ENCODE results near the gene TLK1. TPM values are rescaled to one million over a fixed set of nuclear protein-coding genes. Genes with fewer than 3 reads are reported as not detected.
"Not testable (repeated sequence)": the region's sequence is repeated elsewhere in the genome, so short reads cannot be mapped to it uniquely, and the experiment has no call there.

Gene TLK1
- total RNA-seq, 2 experiments from 2014 or later, result 74.9 to 79.5 TPM

DNA sequence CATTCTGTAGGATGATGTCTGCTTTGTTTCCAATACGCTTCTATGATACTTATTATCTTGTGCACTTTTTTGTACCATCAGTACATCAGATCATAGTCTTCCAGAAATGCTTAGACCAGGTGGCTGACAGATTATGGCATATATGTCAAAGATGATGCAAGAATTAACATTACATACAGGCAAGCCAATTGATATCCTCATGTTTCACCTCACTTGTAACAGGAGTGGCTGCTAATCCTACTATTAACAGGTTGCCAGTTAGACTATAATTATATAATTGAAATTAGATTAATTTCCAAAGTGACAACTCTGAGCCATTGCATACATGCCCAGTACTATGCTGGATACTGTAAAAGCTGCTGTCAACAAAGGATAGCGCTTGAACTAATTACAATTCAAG, 77.2 kb downstream of the TLK1 start:
- CTCF ChIA-PET, result interaction anchor here (0.5 kb wide), 1 partner anchor 17 kb away, joined by 3 read pairs; no protein-coding TSS in a partner anchor
- H3K27ac Mint-ChIP-seq, result no peak overlapping the region
- H3K4me1 Mint-ChIP-seq, result peaks cover 32% of the 10 kb centered on the region
- H3K36me3 Mint-ChIP-seq (ENCODE audit: low read depth), result peaks cover 23% of the 10 kb centered on the region
- no peaks in the 10 kb centered on the region for H3K27me3 Mint-ChIP-seq
- no peaks in the 10 kb centered on the region for H3K9me3 Mint-ChIP-seq
- POLR2A ChIA-PET, result no interaction called here
- no peak for DNase-seq
- no peak overlapping the region for H3K4me3 Mint-ChIP-seq

DNA sequence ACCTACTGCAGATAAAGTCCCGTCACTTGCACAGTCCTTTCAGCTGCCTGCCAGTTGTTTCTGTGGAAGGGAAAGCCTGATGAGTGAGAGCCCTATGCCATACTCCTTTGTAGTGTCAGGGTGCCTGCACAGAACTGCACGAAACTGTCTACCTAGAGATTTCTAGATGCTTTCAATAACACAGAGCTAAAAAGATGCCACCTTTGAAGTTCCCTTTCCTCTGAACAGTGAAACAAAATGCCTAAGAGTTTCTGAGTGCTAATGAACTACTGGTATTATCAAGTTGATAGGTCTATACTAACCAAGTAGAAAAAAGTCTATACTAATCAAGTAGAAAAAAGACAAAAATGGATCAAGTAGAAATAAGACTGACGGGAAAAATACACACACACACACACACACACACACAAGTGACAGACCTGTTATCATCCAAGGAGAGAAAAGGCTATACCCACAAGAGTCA, 79.0 kb downstream of the TLK1 start:
- Mint-ChIP-seq H3K9me3 (peaks cover 2% of the 10 kb centered on the region), H3K27me3 (no peaks in the 10 kb centered on the region), H3K36me3 (ENCODE audit: low read depth) (peaks cover 37% of the 10 kb centered on the region), H3K4me1 (peaks cover 32% of the 10 kb centered on the region), H3K4me3 (no peak overlapping the region), H3K27ac (no peak overlapping the region)
- ChIA-PET POLR2A (no interaction called here), CTCF (interaction anchor here (0.8 kb wide), 1 partner anchor 17 kb away, joined by 3 read pairs; no protein-coding TSS in a partner anchor)
- no peak for DNase-seq

DNA sequence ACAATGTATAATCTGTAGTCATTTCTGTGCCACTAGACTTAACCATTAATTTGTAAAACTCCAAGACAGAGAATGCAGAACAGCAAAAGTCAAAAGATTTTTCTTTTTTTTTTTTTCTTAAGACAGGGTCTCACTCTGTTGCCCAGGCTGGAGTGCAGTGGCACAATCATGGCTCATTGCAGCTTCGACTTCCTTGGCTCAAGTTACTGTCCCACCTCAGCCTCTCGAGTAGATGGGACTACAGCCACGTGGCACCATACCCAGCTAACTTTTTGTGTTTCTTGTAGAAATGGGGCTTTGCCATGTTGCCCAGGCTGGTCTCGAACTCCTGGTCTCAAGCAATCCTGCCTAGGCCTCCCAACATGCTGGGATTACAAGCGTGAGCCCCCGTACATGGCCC, 80.1 kb downstream of the TLK1 start:
- no peak for DNase-seq
- H3K36me3 Mint-ChIP-seq (ENCODE audit: low read depth), result peaks cover 44% of the 10 kb centered on the region
- peaks cover 4% of the 10 kb centered on the region for H3K9me3 Mint-ChIP-seq
- CTCF ChIA-PET, result no interaction called here
- no peak overlapping the region for H3K4me3 Mint-ChIP-seq
- no peak overlapping the region for H3K27ac Mint-ChIP-seq
- H3K4me1 Mint-ChIP-seq, result peaks cover 31% of the 10 kb centered on the region
- POLR2A ChIA-PET, result interaction anchor here (0.6 kb wide), 1 partner anchor 83 kb away, joined by 3 read pairs; no protein-coding TSS in a partner anchor
- no peaks in the 10 kb centered on the region for H3K27me3 Mint-ChIP-seq

DNA sequence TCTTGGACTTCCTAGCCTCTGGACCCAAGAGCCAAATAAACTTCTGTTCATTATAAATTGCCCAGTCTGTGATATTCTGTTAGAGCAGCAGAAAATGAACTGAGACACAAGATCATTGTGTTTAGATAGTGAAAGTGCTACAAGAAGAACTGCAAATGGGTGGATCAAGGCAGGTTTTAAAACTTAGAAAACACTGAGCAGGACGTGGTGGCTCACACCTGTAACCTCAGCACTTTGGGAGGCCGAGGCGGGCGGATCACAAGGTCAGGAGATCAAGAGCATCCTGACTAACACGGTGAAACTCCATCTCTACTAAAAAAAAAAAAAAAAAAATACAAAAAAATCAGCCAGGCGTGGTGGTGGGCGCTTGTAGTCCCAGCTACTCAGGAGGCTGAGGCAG, 84.3 kb downstream of the TLK1 start:
- H3K27ac Mint-ChIP-seq, DNase-seq, H3K27me3 Mint-ChIP-seq, H3K9me3 Mint-ChIP-seq, H3K4me3 Mint-ChIP-seq, POLR2A ChIA-PET: not testable (repeated sequence)
- H3K36me3 Mint-ChIP-seq (ENCODE audit: low read depth), result peaks cover 51% of the 10 kb centered on the region
- CTCF ChIA-PET, result interaction anchor here (2.6 kb wide), 1 partner anchor 11 kb away, joined by 9 read pairs; no protein-coding TSS in a partner anchor
- H3K4me1 Mint-ChIP-seq, result peaks cover 13% of the 10 kb centered on the region

DNA sequence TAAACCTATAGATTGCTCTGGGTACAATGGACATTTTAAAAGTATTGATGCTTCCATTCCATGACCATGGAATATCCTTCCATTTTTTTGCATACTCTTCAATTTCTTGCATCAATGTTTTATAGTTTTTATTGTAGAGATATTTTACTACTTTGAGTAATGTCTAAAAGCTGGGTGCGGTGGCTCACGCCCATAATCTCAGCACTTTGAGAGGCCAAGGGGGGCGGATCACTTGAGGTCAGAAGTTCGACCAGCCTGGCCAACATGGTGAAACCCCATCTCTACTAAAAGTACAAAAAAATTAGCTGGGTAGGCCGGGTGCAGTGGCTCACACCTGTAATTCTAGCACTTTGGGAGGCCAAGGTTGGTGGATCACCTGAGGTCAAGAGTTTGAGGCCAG, 88.5 kb downstream of the TLK1 start:
- H3K4me1 Mint-ChIP-seq, result peaks cover 9% of the 10 kb centered on the region
- no peak overlapping the region for H3K27ac Mint-ChIP-seq
- H3K9me3 Mint-ChIP-seq, result peaks cover 7% of the 10 kb centered on the region
- DNase-seq, result no peak
- peaks cover 47% of the 10 kb centered on the region for H3K36me3 Mint-ChIP-seq (ENCODE audit: low read depth)
- POLR2A ChIA-PET, result no interaction called here
- CTCF ChIA-PET, result interaction anchor here (3.2 kb wide), 1 partner anchor 15 kb away, joined by 11 read pairs; no protein-coding TSS in a partner anchor
- H3K27me3 Mint-ChIP-seq, result no peaks in the 10 kb centered on the region
- H3K4me3 Mint-ChIP-seq, result no peak overlapping the region

DNA sequence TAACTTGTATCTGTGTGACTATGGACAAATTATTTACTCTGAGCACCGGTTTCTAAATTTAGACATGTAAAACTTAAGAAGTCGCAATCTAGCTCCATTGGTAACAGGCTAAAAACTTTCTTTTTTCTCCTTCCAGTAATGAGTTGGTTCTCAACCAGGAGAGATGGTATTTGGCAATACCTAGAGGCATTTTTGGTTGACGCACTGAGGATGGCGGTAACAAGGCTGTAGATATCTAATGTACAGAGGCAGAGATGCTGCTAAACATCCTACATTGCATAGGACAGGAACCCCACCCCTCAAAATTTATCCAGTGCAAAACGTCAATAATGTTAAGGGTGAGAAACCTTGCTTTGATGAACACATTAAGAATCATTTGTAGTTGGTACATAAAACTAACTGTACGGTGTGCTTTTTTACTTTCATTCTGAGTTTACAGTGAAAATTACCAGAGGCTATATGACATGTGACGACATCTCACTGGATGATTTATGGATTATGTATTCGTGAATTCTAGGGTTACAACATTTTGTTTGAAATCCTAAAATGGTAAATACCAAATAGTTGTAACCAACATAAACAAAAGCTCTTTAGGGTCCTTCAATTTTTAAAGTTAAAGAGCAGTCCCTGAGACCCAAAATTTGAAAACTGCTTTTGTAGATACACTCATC, 91.3 kb downstream of the TLK1 start:
- CTCF ChIA-PET, result interaction anchor here (3.2 kb wide), 1 partner anchor 18 kb away, joined by 11 read pairs; no protein-coding TSS in a partner anchor
- no peak overlapping the region for H3K27ac Mint-ChIP-seq
- H3K9me3 Mint-ChIP-seq, result peaks cover 4% of the 10 kb centered on the region
- H3K27me3 Mint-ChIP-seq, result no peaks in the 10 kb centered on the region
- no peak for DNase-seq
- POLR2A ChIA-PET, result no interaction called here
- no peak overlapping the region for H3K4me3 Mint-ChIP-seq
- no peaks in the 10 kb centered on the region for H3K4me1 Mint-ChIP-seq
- peaks cover 33% of the 10 kb centered on the region for H3K36me3 Mint-ChIP-seq (ENCODE audit: low read depth)

DNA sequence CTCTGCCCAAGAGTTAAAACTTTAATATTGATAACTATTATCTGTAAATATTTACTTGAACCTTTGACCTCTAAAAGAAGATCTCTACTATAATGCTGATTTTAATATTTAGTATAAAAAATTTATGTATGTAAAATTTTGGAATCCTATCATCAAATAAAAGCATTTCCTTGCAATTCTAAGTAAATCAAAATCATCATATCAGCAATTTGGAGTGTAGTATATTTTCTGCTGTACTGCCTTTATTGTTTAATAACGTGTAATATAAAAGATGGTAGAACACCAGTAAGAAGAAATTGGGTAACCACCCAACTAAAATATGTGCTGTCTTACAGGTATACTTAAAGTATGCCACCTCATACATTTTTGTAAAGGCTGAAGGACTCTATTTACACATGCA, 94.6 kb downstream of the TLK1 start:
- ChIA-PET CTCF (no interaction called here), POLR2A (no interaction called here)
- Mint-ChIP-seq H3K9me3 (peaks cover 4% of the 10 kb centered on the region), H3K27me3 (no peaks in the 10 kb centered on the region), H3K27ac (no peak overlapping the region), H3K4me1 (no peaks in the 10 kb centered on the region), H3K36me3 (ENCODE audit: low read depth) (peaks cover 22% of the 10 kb centered on the region), H3K4me3 (no peak overlapping the region)
- no peak for DNase-seq

DNA sequence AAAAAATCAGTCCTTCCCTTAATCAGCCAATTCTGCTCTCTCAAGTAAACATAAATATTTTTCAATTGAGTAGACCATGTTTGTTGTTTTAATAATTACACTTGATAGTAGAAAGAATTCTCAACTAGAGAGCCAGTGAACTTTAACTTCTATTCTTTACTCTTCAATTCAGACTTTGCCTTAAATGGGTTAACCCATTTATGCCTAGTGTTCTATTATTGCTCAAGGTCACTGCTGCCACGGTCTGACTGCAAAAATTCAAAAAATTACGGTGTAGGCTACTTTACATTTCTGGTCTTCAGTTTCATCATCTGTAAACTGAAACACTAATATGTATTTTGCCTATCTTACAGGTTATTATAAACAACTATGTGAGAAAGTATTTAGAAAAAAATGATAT, 103.1 kb downstream of the TLK1 start:
- H3K9me3 Mint-ChIP-seq, result no peaks in the 10 kb centered on the region
- CTCF ChIA-PET, result interaction anchor here (1.2 kb wide), 1 partner anchor 29 kb away, joined by 6 read pairs; no protein-coding TSS in a partner anchor
- H3K27ac Mint-ChIP-seq, result no peak overlapping the region
- H3K4me3 Mint-ChIP-seq, result no peak overlapping the region
- H3K27me3 Mint-ChIP-seq, result no peaks in the 10 kb centered on the region
- POLR2A ChIA-PET, result no interaction called here
- DNase-seq, result no peak
- peaks cover 59% of the 10 kb centered on the region for H3K36me3 Mint-ChIP-seq (ENCODE audit: low read depth)
- H3K4me1 Mint-ChIP-seq, result no peaks in the 10 kb centered on the region

DNA sequence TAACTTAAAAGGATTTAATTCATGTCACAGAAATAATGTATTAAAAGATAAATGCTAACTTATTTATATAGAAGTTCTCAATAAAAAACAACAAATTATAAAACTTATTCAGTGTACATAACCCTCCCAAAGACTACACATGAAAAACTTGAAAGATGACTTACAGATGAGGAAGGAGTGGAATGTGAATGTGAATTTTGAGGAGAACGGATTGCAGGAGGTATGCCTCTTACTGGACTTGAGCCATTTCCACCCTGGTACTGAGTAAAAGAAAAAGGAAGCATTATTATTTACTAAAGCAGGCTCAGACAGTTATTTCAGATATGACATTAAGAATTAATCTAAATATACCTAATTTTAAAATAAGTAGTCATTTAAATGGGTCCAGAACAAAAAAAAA, 104.4 kb downstream of the TLK1 start:
- H3K4me1 Mint-ChIP-seq, result no peaks in the 10 kb centered on the region
- POLR2A ChIA-PET, result no interaction called here

DNA sequence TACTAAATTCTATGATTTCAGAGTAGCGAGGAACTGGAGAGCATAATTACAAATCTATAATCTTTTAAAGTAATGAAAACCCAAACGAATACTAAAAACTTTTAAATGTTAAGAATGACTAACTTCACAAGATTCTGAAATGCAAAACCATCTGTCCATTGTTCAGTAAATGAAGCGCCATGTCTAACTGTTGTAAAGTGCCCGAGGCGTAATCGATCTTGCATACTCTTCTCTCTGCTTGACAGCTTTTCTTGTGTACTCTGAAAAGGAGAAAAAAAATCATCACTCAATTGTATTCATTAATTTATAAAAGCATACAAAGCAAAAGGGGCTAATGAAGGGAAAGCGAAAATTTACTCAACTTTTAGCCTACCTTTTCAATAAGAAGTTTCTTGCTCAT, 111.0 kb downstream of the TLK1 start:
- Mint-ChIP-seq H3K9me3 (no peaks in the 10 kb centered on the region), H3K36me3 (ENCODE audit: low read depth) (peaks cover 65% of the 10 kb centered on the region), H3K4me1 (peaks cover 3% of the 10 kb centered on the region), H3K4me3 (no peak overlapping the region), H3K27ac (no peak overlapping the region), H3K27me3 (no peaks in the 10 kb centered on the region)
- ChIA-PET CTCF (no interaction called here), POLR2A (no interaction called here)
- DNase-seq, result no peak

More for the DNA sequence above, 104.4 kb downstream of the TLK1 start:
- H3K27me3 Mint-ChIP-seq, result no peaks in the 10 kb centered on the region
- no peak overlapping the region for H3K4me3 Mint-ChIP-seq
- H3K27ac Mint-ChIP-seq, result no peak overlapping the region
- CTCF ChIA-PET, result no interaction called here
- DNase-seq, result no peak
- H3K9me3 Mint-ChIP-seq, result no peaks in the 10 kb centered on the region
- peaks cover 68% of the 10 kb centered on the region for H3K36me3 Mint-ChIP-seq (ENCODE audit: low read depth)

DNA sequence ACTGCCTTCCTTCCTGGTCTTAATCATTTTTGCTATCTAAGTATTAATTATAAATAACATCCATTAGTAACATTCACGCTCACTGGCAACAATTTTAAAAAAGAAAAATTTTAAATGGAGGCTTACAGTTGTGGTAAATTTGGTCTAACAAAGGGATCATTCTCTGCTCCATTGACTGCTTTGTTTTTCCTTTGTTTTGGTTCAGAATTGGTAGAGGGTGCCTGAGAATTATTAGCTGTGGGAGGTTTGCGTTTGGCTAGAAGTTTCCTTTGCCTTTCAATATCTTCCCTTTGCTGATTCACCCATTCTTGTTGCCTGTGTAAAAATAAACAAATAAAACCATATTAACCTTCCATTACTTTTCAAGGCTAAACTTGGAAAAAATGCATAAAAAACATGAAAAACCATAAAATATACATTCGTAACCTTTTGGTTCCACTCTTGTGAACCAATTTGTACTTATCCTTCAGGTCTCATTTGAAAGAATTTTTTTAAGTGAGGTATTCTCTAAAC, 114.6 kb downstream of the TLK1 start:
- H3K36me3 Mint-ChIP-seq (ENCODE audit: low read depth), result peaks cover 63% of the 10 kb centered on the region
- H3K4me3 Mint-ChIP-seq, result no peak overlapping the region

DNA sequence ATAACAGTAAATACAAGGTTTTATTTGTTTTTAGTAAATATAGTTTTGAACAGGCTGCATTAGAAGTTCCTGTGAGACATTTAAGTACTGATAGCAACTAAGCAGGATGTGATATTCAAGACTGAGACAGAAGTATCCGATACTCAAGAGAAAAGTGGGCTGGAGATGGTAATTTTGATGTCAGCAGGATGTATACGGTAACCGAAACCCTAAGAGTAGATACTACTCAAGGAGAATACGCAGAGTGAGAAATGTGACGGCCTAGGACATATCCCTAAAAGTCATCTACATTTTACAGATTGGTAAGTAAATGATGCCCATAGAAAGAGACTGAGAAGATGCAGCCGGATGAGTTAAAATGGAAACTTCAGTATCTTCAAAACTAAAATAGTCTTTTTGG, 116.3 kb downstream of the TLK1 start:
- Mint-ChIP-seq H3K9me3 (no peaks in the 10 kb centered on the region), H3K4me3 (no peak overlapping the region), H3K36me3 (ENCODE audit: low read depth) (peaks cover 55% of the 10 kb centered on the region), H3K27me3 (no peaks in the 10 kb centered on the region), H3K4me1 (peaks cover 31% of the 10 kb centered on the region), H3K27ac (peak overlapping the region; percentile 65)
- POLR2A ChIA-PET, result no interaction called here
- no peak for DNase-seq
- CTCF ChIA-PET, result no interaction called here

More for the DNA sequence above, 114.6 kb downstream of the TLK1 start:
- CTCF ChIA-PET, result no interaction called here
- Mint-ChIP-seq H3K9me3 (no peaks in the 10 kb centered on the region), H3K27ac (no peak overlapping the region), H3K27me3 (no peaks in the 10 kb centered on the region), H3K4me1 (peaks cover 31% of the 10 kb centered on the region)
- DNase-seq, result no peak
- POLR2A ChIA-PET, result no interaction called here

DNA sequence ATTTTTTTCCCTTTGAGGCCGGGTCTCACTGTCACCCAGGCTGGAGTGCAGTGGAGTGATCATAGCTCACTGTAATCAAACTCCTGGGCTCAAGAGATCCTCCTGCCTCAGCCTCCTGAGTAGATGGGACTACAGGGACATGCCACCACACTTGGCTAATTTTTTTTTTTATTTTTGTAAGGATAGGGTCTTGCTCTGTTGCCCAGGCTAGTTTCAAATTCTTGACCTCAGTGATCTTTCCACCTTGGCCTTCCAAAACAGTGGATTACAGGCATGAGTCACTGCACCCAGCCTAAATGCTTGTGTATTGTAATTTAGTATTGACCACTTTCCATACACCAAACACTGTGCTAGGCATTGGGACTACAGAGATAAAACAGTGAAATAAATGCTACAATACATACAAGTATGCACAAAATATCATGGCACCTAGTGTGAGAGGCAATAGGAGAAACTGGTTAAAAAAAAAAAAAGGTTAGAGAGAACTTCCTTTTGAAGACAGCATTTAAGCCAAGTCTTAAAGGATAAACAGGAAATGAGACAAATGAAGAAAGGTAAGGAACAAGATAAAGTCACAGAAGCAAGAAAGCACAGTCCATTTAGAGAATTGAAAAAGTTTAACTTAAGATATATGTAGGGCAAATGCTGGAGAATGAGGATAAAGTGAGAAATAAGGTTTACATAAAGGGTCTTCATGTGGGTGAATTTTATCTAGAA, 118.3 kb downstream of the TLK1 start:
- peaks cover 31% of the 10 kb centered on the region for H3K4me1 Mint-ChIP-seq
- peaks cover 60% of the 10 kb centered on the region for H3K36me3 Mint-ChIP-seq (ENCODE audit: low read depth)

More for the DNA sequence above, 118.3 kb downstream of the TLK1 start:
- CTCF ChIA-PET, result interaction anchor here (0.7 kb wide), 1 partner anchor 44 kb away, joined by 3 read pairs; no protein-coding TSS in a partner anchor
- POLR2A ChIA-PET, result no interaction called here
- Mint-ChIP-seq H3K27ac (peak overlapping the region; percentile 71), H3K4me3 (no peak overlapping the region), H3K27me3 (no peaks in the 10 kb centered on the region), H3K9me3 (no peaks in the 10 kb centered on the region)
- DNase-seq, result no peak
